ENCODE data around the gene HDAC4. TPM values are rescaled to one million over a fixed set of nuclear protein-coding genes. Genes with fewer than 3 reads are reported as not detected.

The HDAC4 gene
- total RNA-seq, 1 experiment from 2014 or later = 47.6 TPM

DNA sequence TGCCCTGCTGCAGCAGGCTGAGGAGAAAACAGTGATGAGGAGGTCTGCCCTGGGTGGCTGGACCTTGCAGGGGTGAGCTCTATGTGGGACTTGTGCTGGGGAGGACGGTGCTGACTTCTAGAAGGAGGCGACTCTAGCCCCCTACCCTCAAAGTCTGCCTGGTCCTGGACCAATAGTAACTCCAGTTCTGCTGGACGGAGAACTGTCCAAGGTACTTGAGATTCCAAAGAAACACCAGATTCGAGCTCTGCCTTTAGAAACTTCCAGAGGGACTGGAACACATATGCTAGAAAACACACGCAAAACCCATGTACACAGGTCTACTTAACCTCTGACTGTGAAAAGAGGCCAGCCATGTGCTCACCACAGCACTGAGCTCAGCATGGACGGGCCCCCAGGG lies 292.4 kb downstream of the HDAC4 start:
- Histone ChIP-seq H3K36me3 (ENCODE audit: control insufficient read depth in 1 of 2, insufficient read depth in 2 of 2, low read length in 2 of 2) (peaks cover 0 to 6% of the 10 kb centered on the region in 2 experiments; a peak in 1 of 4 replicates), H3K4me1 (ENCODE audit: control insufficient read depth in 1 of 2, insufficient read depth in 2 of 2, low read length in 2 of 2) (peaks cover 0 to 6% of the 10 kb centered on the region in 2 experiments; a peak in 1 of 4 replicates), H2AFZ (ENCODE audit: low read depth, low read length, poor library complexity, severe bottlenecking) (no peak overlapping the region), H3K27ac (ENCODE audit: low read depth, low read length) (no peak overlapping the region), H3K9me2 (ENCODE audit: insufficient read depth) (no peaks in the 10 kb centered on the region), H3K9ac (ENCODE audit: low read length) (no peak overlapping the region), H3K4me3 (replicated peaks in 1 of 2; ENCODE audit: low read depth in 1 of 2, low read length in 2 of 2) (no peak overlapping the region), H3K27me3 (ENCODE audit: insufficient read depth, low read length) (no peaks in the 10 kb centered on the region), H4K20me1 (ENCODE audit: insufficient read depth) (no peaks in the 10 kb centered on the region), H3K9me3 (ENCODE audit: control insufficient read depth in 1 of 2, insufficient read depth in 1 of 2, low read depth in 1 of 2, low read length in 2 of 2) (no peaks in the 10 kb centered on the region), H3K79me2 (ENCODE audit: insufficient read depth, low read length) (no peaks in the 10 kb centered on the region), H3K4me2 (ENCODE audit: low read length) (no peak overlapping the region)
- ATAC-seq = no peak
- intact Hi-C loops (cut with micrococcal nuclease) = no loop called here
- BruUV-seq (replicated peaks) = no TSS peak
- ChIA-PET CTCF (no interaction called here), POLR2A (no interaction called here), RAD21 (ENCODE audit: low non-redundant PET in 1 of 2, low total read pairs in 2 of 2, uncharacterized antibody in 2 of 2, unreplicated experiment in 2 of 2) (no interaction called here)
- no peak for TF ChIP-seq EGR1 (IDR thresholded peaks at IDR 0.05; ENCODE audit: low read depth)
- TF ChIP-seq, protein P1, sequence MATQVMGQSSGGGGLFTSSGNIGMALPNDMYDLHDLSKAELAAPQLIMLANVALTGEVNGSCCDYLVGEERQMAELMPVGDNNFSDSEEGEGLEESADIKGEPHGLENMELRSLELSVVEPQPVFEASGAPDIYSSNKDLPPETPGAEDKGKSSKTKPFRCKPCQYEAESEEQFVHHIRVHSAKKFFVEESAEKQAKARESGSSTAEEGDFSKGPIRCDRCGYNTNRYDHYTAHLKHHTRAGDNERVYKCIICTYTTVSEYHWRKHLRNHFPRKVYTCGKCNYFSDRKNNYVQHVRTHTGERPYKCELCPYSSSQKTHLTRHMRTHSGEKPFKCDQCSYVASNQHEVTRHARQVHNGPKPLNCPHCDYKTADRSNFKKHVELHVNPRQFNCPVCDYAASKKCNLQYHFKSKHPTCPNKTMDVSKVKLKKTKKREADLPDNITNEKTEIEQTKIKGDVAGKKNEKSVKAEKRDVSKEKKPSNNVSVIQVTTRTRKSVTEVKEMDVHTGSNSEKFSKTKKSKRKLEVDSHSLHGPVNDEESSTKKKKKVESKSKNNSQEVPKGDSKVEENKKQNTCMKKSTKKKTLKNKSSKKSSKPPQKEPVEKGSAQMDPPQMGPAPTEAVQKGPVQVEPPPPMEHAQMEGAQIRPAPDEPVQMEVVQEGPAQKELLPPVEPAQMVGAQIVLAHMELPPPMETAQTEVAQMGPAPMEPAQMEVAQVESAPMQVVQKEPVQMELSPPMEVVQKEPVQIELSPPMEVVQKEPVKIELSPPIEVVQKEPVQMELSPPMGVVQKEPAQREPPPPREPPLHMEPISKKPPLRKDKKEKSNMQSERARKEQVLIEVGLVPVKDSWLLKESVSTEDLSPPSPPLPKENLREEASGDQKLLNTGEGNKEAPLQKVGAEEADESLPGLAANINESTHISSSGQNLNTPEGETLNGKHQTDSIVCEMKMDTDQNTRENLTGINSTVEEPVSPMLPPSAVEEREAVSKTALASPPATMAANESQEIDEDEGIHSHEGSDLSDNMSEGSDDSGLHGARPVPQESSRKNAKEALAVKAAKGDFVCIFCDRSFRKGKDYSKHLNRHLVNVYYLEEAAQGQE (IDR thresholded peaks at IDR 0.05; ENCODE audit: low read depth) = no peak; the same call in 1 of the 2 replicates
- TF ChIP-seq FOSL1 (IDR thresholded peaks at IDR 0.05; ENCODE audit: low read depth) = no peak
- TF ChIP-seq, protein P2, sequence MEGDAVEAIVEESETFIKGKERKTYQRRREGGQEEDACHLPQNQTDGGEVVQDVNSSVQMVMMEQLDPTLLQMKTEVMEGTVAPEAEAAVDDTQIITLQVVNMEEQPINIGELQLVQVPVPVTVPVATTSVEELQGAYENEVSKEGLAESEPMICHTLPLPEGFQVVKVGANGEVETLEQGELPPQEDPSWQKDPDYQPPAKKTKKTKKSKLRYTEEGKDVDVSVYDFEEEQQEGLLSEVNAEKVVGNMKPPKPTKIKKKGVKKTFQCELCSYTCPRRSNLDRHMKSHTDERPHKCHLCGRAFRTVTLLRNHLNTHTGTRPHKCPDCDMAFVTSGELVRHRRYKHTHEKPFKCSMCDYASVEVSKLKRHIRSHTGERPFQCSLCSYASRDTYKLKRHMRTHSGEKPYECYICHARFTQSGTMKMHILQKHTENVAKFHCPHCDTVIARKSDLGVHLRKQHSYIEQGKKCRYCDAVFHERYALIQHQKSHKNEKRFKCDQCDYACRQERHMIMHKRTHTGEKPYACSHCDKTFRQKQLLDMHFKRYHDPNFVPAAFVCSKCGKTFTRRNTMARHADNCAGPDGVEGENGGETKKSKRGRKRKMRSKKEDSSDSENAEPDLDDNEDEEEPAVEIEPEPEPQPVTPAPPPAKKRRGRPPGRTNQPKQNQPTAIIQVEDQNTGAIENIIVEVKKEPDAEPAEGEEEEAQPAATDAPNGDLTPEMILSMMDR (IDR thresholded peaks at IDR 0.05 in 2 of 3, conservative IDR thresholded peaks at IDR 0.05 in 1 of 3; ENCODE audit: borderline replicate concordance in 1 of 3, insufficient read depth in 1 of 3, low read depth in 2 of 3, low read length in 2 of 3) = no peak
- DNase-seq (ENCODE audit: low read depth, low spot score) = no peak
